GM20000 (cell line): Measurements from ENCODE around the gene ATAD3C.
"Not testable (repeated sequence)": the region's sequence is repeated elsewhere in the genome, so short reads cannot be mapped to it uniquely, and the experiment has no call there.

Experiments used
- DNase-seq: peaks from one replicate; pipeline ENCODE4 v3.0.0; 2012; ENCODE audit warnings: low spot score
- TF ChIP-seq, protein P1 (sequence below): IDR thresholded peaks from 2 replicates; pipeline ENCODE4 v1.5.1; 2012; ENCODE audit warnings: mild to moderate bottlenecking, control low read depth; ENCODE audit errors: extremely low read depth, missing control alignments

The ATAD3C gene

DNA sequence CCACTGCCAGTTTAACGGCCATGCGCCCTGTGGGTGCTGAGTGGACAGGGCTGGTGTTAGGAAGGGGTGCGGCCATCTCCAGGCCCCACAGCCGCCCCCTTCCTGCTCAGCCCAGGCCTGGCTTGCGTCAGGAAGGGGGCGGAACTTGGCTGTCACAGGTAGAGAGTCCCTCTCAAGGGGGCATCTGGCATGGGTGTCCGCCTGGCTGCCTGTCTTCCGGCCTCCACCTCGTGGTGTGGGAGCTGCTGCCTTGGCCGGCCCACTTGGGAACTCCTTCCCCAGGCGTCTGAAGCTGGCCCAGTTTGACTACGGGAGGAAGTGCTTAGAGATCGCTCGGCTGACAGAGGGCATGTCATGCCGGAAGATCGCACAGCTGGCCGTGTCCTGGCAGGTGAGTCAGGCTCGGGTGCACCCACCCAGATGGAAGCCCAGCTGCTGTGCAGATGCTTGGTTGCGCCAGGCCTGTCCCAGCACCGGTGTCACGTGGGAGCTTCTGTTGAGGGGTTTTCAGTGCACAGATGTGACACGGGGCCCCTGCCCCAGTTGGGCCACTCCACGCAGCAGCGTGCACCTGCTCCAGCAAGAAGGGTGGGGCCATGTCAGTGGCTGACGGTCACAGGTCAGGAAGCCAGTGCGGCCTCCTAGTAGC lies 13.0 kb downstream of the ATAD3C start:
- DNase-seq = peak; percentile 49
- TF ChIP-seq, protein P1, sequence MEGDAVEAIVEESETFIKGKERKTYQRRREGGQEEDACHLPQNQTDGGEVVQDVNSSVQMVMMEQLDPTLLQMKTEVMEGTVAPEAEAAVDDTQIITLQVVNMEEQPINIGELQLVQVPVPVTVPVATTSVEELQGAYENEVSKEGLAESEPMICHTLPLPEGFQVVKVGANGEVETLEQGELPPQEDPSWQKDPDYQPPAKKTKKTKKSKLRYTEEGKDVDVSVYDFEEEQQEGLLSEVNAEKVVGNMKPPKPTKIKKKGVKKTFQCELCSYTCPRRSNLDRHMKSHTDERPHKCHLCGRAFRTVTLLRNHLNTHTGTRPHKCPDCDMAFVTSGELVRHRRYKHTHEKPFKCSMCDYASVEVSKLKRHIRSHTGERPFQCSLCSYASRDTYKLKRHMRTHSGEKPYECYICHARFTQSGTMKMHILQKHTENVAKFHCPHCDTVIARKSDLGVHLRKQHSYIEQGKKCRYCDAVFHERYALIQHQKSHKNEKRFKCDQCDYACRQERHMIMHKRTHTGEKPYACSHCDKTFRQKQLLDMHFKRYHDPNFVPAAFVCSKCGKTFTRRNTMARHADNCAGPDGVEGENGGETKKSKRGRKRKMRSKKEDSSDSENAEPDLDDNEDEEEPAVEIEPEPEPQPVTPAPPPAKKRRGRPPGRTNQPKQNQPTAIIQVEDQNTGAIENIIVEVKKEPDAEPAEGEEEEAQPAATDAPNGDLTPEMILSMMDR = no peak

DNA sequence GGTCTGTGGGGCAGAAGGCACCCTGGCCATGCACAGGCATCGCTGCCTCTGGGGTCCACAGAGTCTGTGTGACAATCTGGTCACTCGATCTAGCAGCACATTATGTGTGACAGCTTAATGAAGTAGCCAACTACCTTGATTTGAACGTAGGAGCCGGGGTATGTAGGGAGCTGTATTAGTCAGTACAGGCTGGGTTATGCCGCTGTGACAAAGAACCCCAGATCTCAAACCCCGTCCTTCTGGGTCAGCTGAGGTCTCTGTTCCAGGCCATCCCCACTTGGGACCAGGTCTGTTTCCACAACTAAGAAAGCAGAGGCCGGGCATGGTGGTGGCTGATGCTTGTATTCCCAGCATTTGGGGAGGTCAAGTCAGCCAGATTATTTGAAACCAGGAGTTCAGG lies 13.8 kb downstream of the ATAD3C start:
- no peak for DNase-seq
- TF ChIP-seq, protein P1 = no peak

DNA sequence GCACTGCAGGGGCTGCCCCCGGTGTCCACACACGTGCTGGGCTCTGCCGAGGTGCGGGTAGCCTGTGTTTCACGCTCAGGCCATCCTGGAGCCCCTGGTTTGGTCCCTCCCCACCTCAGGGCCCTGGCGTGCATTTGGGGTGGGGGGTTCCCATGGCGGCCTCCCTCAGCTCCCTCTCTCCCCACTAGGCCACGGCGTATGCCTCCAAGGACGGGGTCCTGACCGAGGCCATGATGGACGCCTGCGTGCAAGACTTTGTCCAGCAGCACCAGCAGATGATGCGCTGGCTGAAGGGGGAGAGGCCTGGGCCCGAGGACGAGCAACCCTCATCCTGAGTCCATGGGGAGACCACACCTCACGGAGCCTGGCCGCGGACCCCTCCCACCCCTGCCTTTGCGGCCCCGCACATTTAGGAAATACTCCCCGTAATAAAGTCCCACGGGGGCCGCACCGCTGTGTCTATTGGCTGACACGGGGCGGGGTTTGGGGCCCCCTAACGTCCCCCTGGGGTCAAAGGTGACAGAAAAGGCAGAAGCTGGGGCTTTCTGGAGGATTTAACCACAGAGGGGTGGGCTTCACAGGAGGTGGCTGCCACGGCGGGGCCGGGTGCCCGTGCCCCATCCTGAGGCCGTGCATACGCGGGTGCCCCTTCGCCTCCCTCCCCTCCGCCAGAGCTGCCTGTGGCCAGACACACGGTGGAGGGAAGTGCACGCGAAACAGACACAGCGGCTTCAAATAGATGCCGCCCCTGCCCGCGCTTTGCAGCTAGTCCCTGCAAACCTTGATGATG lies 18.9 kb downstream of the ATAD3C start:
- not testable (repeated sequence) for DNase-seq

GRCh38 chr1:1470626-1471388 lies 21.3 kb downstream of the ATAD3C start:
- no peak for DNase-seq
- TF ChIP-seq, protein P1 = no peak

DNA sequence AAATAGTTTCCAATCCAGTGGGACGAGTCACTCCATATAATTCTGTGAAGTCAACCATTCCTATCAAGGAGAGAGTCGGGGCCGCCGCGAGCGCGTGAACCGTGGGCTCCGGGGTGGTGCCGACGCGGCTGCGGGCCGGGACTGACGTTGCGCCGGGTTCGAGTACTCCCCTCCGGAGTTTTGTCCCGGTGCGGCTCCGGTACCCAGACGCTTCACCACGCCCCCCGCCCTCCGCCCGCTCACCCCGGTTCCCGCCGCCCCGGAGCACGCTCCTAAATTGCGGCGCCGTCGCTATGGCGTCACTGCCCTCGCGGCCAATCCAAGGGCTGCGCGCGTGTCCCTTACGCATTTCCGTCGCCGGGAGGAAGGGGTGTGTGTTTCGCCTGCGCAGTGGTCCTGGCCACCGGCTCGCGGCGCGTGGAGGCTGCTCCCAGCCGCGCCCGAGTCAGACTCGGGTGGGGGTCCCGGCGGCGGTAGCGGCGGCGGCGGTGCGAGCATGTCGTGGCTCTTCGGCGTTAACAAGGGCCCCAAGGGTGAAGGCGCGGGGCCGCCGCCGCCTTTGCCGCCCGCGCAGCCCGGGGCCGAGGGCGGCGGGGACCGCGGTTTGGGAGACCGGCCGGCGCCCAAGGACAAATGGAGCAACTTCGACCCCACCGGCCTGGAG lies 22.0 kb downstream of the ATAD3C start, which contains the start of gene ATAD3B:
TSS of gene ATAD3B (plus strand) at position 377 of the 664 bp plus-strand sequence. CDS start at position 497, 120 bp downstream.
- TF ChIP-seq, protein P1 = no peak

DNA sequence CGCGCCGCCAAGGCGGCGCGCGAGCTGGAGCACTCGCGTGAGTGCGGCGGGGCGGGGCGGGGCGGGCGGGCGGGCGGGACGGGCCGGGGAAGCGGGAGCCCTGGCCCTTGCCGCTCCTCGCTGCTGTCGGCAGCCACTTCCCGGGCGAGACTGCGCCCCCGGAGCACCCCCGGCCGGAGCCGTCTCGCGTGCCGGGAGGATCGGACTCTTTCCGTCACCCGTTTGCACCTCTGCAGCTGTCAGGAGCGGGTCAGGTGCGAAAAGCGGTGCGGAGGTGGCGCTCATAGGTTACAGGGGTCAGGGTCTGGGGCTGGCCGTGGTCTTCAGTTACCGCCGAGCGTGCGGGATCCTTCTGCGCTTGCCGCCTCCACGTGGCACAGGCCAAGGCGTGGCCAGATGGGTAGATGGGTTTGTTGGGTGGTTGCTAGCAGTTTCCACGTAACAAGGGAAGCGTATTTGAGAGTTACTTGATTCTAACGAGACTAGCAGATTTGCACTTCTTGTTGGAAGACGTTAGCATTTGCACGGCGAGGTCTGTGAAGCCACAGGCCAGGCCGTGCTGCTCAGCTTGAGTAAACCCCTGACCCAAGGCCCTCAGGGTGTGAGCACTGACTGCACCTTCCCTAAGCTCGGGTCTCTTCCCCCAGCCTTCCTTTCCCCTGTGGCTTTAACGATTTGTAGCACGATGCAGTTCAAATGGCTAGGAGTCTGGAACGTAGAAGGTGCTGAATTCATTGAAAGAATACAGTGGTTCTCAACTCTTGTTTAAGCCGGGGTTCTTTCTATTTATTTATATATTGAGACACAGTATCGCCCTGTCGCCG lies 22.8 kb downstream of the ATAD3C start:
- DNase-seq = not testable (repeated sequence)

More for the DNA sequence above, 22.0 kb downstream of the ATAD3C start, which contains the start of gene ATAD3B:
- peak; percentile 98 for DNase-seq

DNA sequence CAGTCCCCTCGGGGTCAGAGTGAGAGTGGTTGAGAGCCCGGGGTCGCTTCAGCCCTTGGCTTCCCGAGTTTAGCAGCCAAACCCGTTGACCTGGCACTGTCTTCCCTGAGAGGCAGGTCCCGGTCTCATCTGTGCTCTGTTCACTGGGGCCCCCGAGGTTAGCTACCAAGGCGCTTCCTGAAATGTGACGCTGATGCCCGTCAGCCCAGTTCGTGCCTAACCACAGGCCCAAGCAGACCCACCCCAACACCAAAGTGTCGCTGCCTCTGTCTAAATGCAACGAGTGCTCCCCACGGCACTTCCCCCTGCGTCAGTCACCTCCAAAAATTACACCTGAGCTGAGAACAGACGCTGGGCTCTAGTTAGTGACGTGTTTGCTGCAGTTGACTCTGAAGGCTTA lies 26.5 kb downstream of the ATAD3C start:
- DNase-seq = not testable (repeated sequence)

GRCh38 chr1:1477206-1477605 lies 27.7 kb downstream of the ATAD3C start:
- no peak for DNase-seq
- TF ChIP-seq, protein P1 = no peak
